MCF 10A (cell line): ENCODE measurements around the gene ZNRD2. TPM values are rescaled to one million over a fixed set of nuclear protein-coding genes. Genes with fewer than 3 reads are reported as not detected.

ENCODE experiments used
- BruUV-seq: library from RNA; stranded (reverse); fragments of 400-500 nt; replicated peaks from 2 replicates; lab custom pipeline; 2021; lab: Mats Ljungman, UMichigan
- CTCF ChIA-PET: fragments of 300-600 bp; sonication (Branson Sonifier 250); formaldehyde crosslinking; extraction: SDS; loops from one replicate; lab custom pipeline; 2021; ENCODE audit warnings: antibody characterized with exemption, inconsistent platforms; lab: Yijun Ruan, JAX
- POLR2A ChIA-PET: fragments of 300-600, 350-650 bp; sonication (Branson Sonifier 250); formaldehyde crosslinking; extraction: SDS; loops from one replicate; lab custom pipeline; 2020; ENCODE audit warnings: antibody characterized with exemption, inconsistent platforms; lab: Yijun Ruan, JAX
- DNase-seq: peaks from one replicate; pipeline ENCODE4 v3.0.0-alpha.2; 2018; ENCODE audit not compliant: unreplicated experiment
- H3K27ac Mint-ChIP-seq: one replicate; pipeline ENCODE4 v1.8.0; 2022; ENCODE audit warnings: mild to moderate bottlenecking, low read depth, mixed read lengths; ENCODE audit not compliant: unreplicated experiment
- H3K27me3 Mint-ChIP-seq: one replicate; pipeline ENCODE4 v1.8.0; 2022; ENCODE audit warnings: mixed read lengths; ENCODE audit not compliant: insufficient read depth, unreplicated experiment
- H3K36me3 Mint-ChIP-seq: one replicate; pipeline ENCODE4 v1.8.0; 2022; ENCODE audit warnings: mild to moderate bottlenecking, moderate library complexity, mixed read lengths; ENCODE audit not compliant: insufficient read depth, unreplicated experiment
- H3K4me1 Mint-ChIP-seq: one replicate; pipeline ENCODE4 v1.8.0; 2022; ENCODE audit warnings: mixed read lengths; ENCODE audit not compliant: insufficient read depth, unreplicated experiment
- H3K4me3 Mint-ChIP-seq: one replicate; pipeline ENCODE4 v1.8.0; 2022; ENCODE audit warnings: mild to moderate bottlenecking, moderate library complexity, mixed read lengths; ENCODE audit not compliant: unreplicated experiment
- H3K9me3 Mint-ChIP-seq: one replicate; pipeline ENCODE4 v1.8.0; 2022; ENCODE audit warnings: mixed read lengths; ENCODE audit not compliant: unreplicated experiment
- intact Hi-C: fragments of 100-400 bp; cut with micrococcal nuclease; formaldehyde crosslinking; loops from 2 replicates; pipeline ENCODE4 v1.14.1; 2022
- total RNA-seq: library from RNA; stranded (reverse); gene quantifications from 2 replicates; pipeline ENCODE4 v1.2.3, GENCODE V29; 2022
- TF ChIP-seq, protein P1 (sequence below): fragments of 200-600 bp; IDR thresholded peaks from one replicate; pipeline ENCODE4 v1.8.0; 2022; ENCODE audit warnings: antibody characterized with exemption, mild to moderate bottlenecking; ENCODE audit not compliant: unreplicated experiment

The ZNRD2 gene
- total RNA-seq, 1 experiment from 2014 or later = 65.4 TPM

- Mint-ChIP-seq H3K27ac (no peak overlapping the region), H3K4me1 (peaks cover 10% of the 10 kb centered on the region), H3K27me3 (no peaks in the 10 kb centered on the region), H3K9me3 (no peaks in the 10 kb centered on the region), H3K4me3 (peak overlapping the region; percentile 88), H3K36me3 (peaks cover 23% of the 10 kb centered on the region)
- ChIA-PET POLR2A (interaction anchor here (1.1 to 3.3 kb wide), 8 partner anchors 15 to 137 kb away, joined by 3 to 17 read pairs (median 8); partner anchors contain the start of genes FAM89B and MALAT1), CTCF (interaction anchor here (0.6 to 2.5 kb wide), 3 partner anchors 17 to 153 kb away, joined by 3 to 8 read pairs (median 3); no protein-coding TSS in a partner anchor)
- BruUV-seq = no TSS peak
- TF ChIP-seq, protein P1, sequence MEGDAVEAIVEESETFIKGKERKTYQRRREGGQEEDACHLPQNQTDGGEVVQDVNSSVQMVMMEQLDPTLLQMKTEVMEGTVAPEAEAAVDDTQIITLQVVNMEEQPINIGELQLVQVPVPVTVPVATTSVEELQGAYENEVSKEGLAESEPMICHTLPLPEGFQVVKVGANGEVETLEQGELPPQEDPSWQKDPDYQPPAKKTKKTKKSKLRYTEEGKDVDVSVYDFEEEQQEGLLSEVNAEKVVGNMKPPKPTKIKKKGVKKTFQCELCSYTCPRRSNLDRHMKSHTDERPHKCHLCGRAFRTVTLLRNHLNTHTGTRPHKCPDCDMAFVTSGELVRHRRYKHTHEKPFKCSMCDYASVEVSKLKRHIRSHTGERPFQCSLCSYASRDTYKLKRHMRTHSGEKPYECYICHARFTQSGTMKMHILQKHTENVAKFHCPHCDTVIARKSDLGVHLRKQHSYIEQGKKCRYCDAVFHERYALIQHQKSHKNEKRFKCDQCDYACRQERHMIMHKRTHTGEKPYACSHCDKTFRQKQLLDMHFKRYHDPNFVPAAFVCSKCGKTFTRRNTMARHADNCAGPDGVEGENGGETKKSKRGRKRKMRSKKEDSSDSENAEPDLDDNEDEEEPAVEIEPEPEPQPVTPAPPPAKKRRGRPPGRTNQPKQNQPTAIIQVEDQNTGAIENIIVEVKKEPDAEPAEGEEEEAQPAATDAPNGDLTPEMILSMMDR = no peak
- no peak for DNase-seq
- intact Hi-C loops = no loop called here
Observed at GRCh38 chr11:65524014-65524740, 46.1 kb upstream of the ZNRD2 start.

- no TSS peak for BruUV-seq
- TF ChIP-seq, protein P1 = no peak
- no peaks in the 10 kb centered on the region for H3K27me3 Mint-ChIP-seq
- H3K36me3 Mint-ChIP-seq = peaks cover 23% of the 10 kb centered on the region
- ChIA-PET CTCF (interaction anchor here (0.5 to 2.5 kb wide), 5 partner anchors 15 to 154 kb away, joined by 3 to 8 read pairs (median 4); no protein-coding TSS in a partner anchor), POLR2A (interaction anchor here (0.7 to 3.3 kb wide), 17 partner anchors 11 to 187 kb away, joined by 3 to 17 read pairs (median 4); partner anchors contain the start of genes EHBP1L1, FAM89B, KAT5 and MALAT1)
- peak within 1 kb of the TSS; percentile 90 for H3K27ac Mint-ChIP-seq
- no peaks in the 10 kb centered on the region for H3K9me3 Mint-ChIP-seq
- peak within 1 kb of the TSS; percentile 88 for H3K4me3 Mint-ChIP-seq
- DNase-seq = peak; percentile 71
- H3K4me1 Mint-ChIP-seq = peaks cover 10% of the 10 kb centered on the region
- intact Hi-C loops = no loop called here
Observed at GRCh38 chr11:65524741-65525545, 45.3 kb upstream of the ZNRD2 start, which contains the start of gene SCYL1. Gene SCYL1 (plus strand): TSS chr11:65525083. CDS start chr11:65525154, 71 bp downstream.

DNA sequence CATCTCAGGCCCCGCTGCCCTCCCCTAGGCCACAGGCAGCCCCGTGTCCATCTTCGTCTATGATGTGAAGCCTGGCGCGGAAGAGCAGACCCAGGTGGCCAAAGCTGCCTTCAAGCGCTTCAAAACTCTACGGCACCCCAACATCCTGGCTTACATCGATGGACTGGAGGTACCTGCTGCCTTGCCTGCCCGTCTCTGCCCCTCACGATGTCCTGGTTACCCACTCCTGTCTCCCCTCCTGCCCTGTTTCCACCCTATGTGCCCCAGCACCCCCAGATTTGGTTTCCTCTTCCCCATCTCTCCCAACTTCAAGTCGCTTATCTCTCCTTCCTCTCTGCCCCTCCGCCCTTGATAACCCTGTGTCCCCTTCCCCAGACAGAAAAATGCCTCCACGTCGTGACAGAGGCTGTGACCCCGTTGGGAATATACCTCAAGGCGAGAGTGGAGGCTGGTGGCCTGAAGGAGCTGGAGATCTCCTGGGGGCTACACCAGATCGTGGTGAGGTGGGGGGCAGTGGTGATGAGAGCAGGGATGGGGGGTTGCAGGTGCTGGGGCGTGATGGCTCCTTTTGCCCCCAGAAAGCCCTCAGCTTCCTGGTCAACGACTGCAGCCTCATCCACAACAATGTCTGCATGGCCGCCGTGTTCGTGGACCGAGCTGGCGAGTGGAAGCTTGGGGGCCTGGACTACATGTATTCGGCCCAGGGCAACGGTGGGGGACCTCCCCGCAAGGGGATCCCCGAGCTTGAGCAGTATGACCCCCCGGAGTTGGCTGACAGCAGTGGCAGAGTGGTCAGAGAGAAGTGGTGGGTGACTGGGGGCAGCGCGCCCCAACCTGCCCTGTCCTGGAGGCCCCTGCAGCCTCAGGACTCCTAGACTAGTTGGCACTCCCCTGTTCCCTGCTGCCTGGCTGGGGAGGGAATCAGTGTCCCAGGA is 44.5 kb upstream of the ZNRD2 start:
- POLR2A ChIA-PET = interaction anchor here (0.7 to 3.3 kb wide), 16 partner anchors 9 to 186 kb away, joined by 3 to 17 read pairs (median 3); partner anchors contain the start of genes EHBP1L1, FAM89B, KAT5 and MALAT1
- Mint-ChIP-seq H3K9me3 (no peaks in the 10 kb centered on the region), H3K36me3 (peaks cover 29% of the 10 kb centered on the region), H3K27ac (peak overlapping the region; percentile 90), H3K4me1 (peaks cover 10% of the 10 kb centered on the region), H3K4me3 (peak overlapping the region; percentile 88), H3K27me3 (no peaks in the 10 kb centered on the region)
- TF ChIP-seq, protein P1 = no peak
- CTCF ChIA-PET = interaction anchor here (0.7 to 2.5 kb wide), 5 partner anchors 14 to 68 kb away, joined by 3 to 8 read pairs (median 4); no protein-coding TSS in a partner anchor
- TSS peak; percentile 50 for BruUV-seq
- intact Hi-C loops = no loop called here
- no peak for DNase-seq
